Measurements from ENCODE around the gene MRGPRE. TPM values are rescaled to one million over a fixed set of nuclear protein-coding genes. Genes with fewer than 3 reads are reported as not detected.
"Not testable (repeated sequence)": the region's sequence is repeated elsewhere in the genome, so short reads cannot be mapped to it uniquely, and the experiment has no call there.

MRGPRE gene
- not detected for polyA plus RNA-seq (2013, experiment 1 of 2; ENCODE audit: insufficient read length)
- polyA plus RNA-seq (2013, experiment 2 of 2; ENCODE audit: insufficient read length): not detected

- no peak for DNase-seq
These were observed at the start of gene MRGPRE for GRCh38 chr11:3231851-3232744. Gene MRGPRE, minus strand, starts transcription at chr11:3232417. Its CDS starts 3,618 bp downstream, at chr11:3228799.

DNA sequence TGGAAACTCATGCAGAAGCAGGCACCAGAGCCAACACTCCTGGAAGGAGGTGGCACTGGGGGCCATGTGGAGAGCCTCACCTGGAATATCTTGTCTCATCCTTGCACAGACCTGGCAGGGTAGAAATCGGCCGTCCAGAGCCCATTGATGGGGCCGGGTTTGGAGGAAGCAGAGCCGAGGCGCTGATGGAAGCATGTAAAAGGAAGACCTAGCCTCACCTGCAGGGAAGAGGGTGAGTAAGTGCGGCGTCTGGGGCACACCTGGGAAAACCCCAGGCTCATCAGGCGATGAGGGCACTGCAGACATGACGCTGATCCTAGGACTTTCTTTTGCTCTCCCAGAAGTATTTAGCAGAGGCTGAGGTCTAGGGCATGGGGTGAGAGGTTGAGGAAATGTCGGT, 48.9 kb upstream of the MRGPRE start:
- not testable (repeated sequence) for DNase-seq

DNA sequence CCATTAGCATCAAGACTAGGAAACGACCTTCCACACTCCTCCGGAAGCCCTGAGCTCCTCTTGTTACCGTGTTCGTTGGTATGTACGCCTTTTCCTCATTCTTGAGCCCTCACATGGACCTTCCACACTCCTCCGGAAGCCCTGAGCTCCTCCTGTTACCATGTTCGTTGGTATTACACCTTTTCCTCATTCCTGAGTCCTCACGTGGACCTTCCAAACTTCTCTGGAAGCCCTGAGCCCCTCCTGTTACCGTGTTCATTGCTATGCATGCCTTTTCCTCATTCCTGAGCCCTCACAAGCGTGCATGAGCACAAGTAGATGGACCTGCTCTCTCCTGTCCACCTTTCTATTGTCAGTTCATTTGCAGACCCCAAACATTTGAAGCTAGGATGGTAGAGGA, 48.4 kb upstream of the MRGPRE start:
- DNase-seq: not testable (repeated sequence)

- DNase-seq: not testable (repeated sequence)
These were observed 46.7 kb upstream of the MRGPRE start for GRCh38 chr11:3278922-3279321.

DNA sequence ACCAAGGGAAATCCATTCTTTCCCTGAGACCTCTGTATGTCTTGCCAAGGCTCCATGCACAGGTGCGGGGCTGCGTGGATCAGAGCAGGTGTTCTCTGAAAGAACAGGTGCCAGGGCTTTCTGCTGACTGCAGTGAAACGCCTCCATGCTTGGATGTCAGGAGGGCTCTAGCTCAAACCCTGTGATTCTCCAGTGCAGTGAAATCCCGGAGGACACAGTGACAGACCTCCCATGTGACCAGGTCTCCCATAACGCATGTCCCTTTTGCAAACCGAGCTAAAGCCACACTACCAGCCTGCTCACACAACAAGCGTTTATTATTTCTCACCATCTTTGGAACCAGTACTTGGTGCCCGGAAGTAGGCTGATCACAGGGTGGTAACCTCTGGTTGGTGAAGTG, 41.4 kb upstream of the MRGPRE start:
- DNase-seq: not testable (repeated sequence)

GRCh38 chr11:3262548-3262947, 30.3 kb upstream of the MRGPRE start:
- not testable (repeated sequence) for DNase-seq

DNA sequence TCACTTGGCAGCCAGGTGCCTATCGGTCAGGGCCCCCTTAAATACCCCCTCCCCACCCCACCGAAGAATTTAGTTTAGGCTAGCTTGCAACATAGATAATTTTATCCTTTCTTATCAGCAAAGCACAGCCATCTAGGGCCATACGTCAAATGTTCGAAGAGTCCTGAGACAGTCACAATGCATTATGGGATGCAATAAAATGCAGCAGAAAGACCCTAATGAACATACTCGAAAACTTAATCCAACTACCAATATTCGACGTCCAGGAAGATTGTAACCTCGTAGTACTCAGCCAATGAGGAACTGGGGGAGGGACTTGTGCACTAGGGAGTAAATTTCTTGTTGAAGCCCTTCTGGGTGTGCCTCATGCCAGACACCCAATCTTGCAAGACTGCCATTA, 29.6 kb upstream of the MRGPRE start:
- not testable (repeated sequence) for DNase-seq

DNA sequence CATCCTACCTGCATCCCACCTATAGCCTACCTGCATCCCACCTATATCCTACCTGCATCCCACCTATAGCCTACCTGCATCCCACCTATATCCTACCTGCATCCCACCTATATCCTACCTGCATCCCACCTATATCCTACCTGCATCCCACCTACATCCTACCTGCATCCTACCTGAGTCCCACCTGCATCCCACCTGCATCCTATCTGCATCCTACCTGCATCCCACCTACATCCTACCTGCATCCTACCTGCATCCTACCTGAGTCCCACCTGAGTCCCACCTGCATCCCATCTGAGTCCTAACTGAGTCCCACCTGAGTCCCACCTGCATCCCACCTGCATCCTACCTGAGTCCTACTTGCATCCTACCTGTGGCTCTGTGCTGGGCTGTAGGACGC, 25.3 kb upstream of the MRGPRE start:
- not testable (repeated sequence) for DNase-seq

GRCh38 chr11:3255241-3255640, 23.0 kb upstream of the MRGPRE start:
- not testable (repeated sequence) for DNase-seq

GRCh38 chr11:3254773-3255172, 22.6 kb upstream of the MRGPRE start:
- not testable (repeated sequence) for DNase-seq

DNA sequence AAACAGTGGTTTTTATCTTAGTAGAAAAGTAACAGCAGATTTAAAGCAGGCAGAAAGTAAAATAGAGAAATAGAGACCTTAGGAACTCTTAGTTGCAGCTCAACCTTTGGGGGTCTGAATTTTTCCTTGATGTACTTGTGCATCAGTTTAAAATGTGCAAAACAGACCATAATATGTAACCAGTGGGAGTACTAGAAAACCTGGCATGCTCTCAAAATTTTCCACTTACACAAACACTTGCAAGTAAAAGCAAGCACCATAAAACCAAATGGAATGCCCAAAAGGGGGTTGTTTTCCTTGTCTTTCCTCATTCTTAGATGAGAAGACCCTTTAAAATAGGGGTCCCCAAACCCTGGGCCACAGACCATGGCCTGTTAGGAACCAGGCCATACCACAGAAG, 12.9 kb upstream of the MRGPRE start:
- DNase-seq: no peak

DNA sequence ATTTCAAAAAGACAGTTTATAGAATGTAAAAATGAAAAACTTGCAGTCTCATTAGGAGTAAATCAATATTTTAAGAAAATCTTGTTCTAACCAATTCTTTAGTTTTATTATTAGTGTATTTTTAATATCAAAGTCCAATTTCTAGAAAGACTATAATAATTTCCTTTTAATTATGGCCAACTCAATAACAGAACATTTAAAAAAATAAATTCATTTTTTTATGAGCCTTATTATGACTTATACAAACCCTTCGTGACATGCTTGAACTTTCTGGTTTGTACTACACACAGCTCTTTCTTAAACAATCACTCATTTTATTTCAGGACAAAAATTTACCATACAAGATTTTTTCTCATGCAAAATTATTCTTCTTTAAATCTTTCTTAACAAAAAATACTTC, 11.7 kb upstream of the MRGPRE start:
- DNase-seq: no peak

DNA sequence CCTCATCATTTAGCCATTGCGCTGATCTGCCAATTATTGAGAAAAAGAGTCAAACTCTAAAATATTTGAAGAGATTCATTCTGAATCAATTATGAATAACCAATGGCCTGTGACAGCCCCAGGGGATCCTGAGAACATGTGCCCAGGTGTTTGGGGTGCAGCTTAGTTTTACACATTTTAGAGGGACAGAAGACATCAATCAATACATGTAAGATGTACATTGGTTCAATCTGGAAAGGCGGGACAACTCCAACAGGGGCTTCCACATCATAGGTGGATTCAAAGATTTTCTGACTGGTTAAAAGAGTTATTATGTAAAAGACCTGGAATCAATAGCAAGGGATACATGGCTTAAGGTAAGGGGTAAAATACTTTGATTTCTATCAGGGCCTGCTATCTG, 4.9 kb upstream of the MRGPRE start:
- DNase-seq: no peak

GRCh38 chr11:3234846-3235245, 2.6 kb upstream of the MRGPRE start:
- no peak for DNase-seq

DNA sequence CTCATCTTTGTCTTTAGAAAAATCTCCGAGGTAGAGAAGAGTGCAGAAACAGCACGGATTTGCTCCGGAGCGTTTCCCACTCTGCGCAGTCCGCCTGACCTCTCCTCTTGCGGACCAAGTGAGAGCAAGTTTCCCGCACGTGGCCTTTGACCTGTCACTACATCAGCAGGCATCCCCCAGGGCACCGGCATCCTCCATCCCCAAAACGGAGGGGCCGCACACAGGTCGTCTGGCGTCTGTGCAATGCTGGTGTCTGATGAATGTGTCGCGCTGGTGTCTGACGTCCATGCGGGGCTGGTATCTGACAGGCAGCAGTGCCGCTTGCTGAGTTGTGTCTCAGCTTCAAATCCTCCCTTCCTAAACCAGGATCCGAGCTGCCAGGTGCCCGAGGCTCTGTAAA, 739 bp upstream of the MRGPRE start:
- no peak for DNase-seq

- no peak for DNase-seq
These were observed 717 bp downstream of the MRGPRE start for GRCh38 chr11:3231550-3231850.

DNA sequence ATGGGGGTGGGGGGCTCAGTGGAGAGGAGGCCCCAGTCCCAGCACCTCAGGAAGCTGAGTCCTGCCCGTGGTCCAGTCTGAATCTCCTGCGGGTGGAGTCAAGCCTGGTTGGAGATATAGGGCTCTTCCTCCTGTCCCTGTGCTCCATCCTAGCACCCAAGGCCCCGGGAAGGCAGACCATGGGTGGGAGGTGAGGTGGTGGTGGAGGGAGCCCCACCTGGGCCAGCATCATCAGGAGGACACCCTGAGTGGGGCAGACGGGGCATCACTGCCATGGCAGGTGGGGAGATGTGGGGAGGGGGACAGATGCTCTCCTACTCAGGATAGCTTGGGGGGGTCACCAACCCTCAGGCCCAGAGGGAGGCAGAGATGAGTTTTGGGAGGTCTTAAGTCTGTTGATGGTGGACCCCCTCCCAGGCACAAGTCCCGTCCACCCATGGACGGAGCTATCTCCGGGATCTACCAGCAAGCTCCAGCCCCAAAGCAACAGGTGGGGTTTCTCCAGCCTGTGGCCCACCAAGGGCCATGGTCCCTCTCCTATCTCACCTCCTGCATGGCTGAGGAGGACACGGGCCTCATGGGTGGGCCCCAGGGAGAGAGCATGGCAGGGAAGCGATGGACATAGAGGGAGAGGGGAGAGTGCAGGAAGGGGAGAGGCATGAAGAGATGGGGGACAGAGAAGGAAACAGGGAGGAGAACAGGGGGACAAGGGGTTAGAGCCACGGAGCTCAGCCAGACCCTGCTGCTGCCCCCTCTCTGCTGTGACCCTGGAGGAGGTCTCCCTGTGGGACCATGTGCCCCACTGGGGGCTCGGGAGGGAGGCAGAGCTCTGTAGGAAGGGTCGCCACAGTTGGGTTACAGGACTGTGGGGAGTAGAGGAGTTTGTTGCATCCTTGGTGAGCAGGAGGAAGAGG, 1.3 kb downstream of the MRGPRE start:
- DNase-seq: no peak

GRCh38 chr11:3229673-3230630, 2.3 kb downstream of the MRGPRE start:
- DNase-seq: no peak

GRCh38 chr11:3228445-3228829, 3.8 kb downstream of the MRGPRE start:
- no peak for DNase-seq

GRCh38 chr11:3227568-3228444, 4.4 kb downstream of the MRGPRE start:
- DNase-seq: no peak

All from fibroblast of skin of scalp (primary cell).